Epithelial cell of prostate (primary cell): ENCODE results near the gene ANKRD45.
"Not testable (repeated sequence)": the region's sequence is repeated elsewhere in the genome, so short reads cannot be mapped to it uniquely, and the experiment has no call there.

Experiments used
- DNase-seq: peaks from one replicate; pipeline ENCODE4 v3.0.0-alpha.2; 2011; ENCODE audit warnings: low read depth, low spot score
- H3K27ac ChIP-seq: fragments of 450-650 bp; 2 replicates; pipeline ENCODE4 v1.5.1; 2017; ENCODE audit warnings: mild to moderate bottlenecking

ANKRD45 gene

GRCh38 chr1:173581383-173582079, 88.1 kb downstream of the ANKRD45 start:
- H3K27ac ChIP-seq = no peak overlapping the region
- no peak for DNase-seq

- no peak overlapping the region for H3K27ac ChIP-seq
- no peak for DNase-seq
Observed at GRCh38 chr1:173580658-173581057, 89.0 kb downstream of the ANKRD45 start.

DNA sequence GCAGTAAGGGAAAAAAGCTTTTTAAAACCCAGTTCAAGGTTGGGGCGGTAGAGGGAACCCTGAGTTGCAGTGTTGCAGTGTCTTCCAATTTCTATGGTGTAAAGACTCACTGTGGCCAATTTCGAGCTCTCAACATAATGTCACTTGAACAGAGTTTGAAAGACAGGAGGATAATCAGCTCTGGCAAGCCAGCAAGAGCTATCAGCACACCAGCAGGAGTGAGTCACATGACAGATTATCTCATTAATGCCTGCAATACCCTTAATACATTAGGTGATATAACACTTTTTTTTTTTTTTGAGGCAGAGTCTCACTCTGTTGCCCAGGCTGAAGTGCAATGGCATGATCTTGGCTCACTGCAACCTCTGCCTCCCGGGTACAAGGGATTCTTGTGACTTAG, 89.6 kb downstream of the ANKRD45 start:
- DNase-seq = no peak
- H3K27ac ChIP-seq = no peak overlapping the region

GRCh38 chr1:173573596-173573995, 96.1 kb downstream of the ANKRD45 start:
- H3K27ac ChIP-seq = no peak overlapping the region
- no peak for DNase-seq

DNA sequence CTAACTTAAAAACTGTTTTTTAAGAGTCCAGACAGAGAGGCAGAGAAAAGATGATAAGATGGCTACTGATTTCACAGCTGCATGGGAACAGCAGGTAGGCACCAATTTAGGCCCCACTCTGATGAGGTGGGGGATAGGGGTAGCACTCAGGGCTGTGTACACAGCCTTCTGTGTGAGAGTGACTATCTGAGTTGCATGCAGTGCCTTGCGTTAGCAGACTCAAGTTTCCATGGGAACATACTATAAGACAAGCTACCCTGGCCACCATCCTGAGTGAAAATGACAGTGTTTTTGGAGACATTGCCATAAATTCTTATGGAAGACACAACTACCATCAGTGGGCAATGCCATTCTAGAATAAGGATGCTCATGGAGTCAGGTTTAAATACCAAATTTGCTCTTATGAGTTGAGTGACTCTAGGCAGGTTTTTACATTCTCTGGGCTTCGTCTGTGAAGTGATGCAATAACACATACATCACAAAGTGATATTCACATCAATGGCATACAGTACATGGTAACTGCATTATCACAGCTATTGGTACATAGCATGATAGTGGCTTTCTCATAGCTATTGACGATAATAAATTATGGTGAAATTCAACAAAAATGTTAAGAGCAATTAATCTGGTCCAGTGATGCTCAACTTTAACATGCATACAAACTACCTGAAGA, 97.3 kb downstream of the ANKRD45 start:
- no peak for DNase-seq
- no peak overlapping the region for H3K27ac ChIP-seq

GRCh38 chr1:173570370-173571007, 99.2 kb downstream of the ANKRD45 start:
- DNase-seq = no peak
- no peak overlapping the region for H3K27ac ChIP-seq

DNA sequence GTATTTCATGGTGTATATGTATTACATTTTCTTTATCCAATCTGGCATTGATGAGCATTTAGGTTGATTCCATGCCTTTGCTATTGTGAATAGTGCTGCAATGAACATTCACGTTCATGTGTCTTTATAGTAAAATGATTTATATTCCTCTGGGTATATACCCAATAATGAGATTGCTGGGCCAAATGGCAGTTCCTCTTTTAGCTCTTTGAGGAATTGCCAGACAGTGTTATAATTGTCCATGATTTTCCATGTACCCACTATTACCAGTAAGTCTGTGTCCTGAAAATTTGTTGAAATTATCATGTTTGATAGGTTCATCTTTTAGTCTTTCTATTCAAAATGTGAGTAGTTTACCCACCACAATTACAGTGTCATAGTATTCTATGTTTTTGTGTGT, 101.2 kb downstream of the ANKRD45 start:
- DNase-seq = no peak
- no peak overlapping the region for H3K27ac ChIP-seq

- not testable (repeated sequence) for DNase-seq, H3K27ac ChIP-seq
Observed at GRCh38 chr1:173563846-173564245, 105.8 kb downstream of the ANKRD45 start.

DNA sequence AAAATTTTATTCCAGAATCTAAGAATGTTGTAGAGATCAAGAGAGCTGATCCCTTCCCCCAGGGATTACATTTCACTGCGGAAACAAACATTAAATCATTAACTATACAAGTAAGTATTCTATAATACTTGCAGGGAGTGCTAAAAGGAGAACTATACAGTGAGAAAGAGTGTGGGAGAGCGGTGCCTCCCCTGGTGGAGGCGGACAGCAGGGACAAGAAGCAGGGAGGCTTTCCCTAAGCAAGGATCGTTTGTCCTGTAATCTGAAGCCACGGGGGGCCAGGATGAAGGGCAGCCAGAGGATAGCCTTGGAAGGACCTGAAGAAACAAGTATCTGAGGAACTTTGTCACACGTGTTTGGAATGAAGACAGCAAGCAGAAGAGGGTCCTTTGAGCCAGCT, 106.8 kb downstream of the ANKRD45 start:
- DNase-seq = no peak
- H3K27ac ChIP-seq = no peak overlapping the region

- DNase-seq = no peak
- H3K27ac ChIP-seq = no peak overlapping the region
Observed at GRCh38 chr1:173561263-173561662, 108.4 kb downstream of the ANKRD45 start.

DNA sequence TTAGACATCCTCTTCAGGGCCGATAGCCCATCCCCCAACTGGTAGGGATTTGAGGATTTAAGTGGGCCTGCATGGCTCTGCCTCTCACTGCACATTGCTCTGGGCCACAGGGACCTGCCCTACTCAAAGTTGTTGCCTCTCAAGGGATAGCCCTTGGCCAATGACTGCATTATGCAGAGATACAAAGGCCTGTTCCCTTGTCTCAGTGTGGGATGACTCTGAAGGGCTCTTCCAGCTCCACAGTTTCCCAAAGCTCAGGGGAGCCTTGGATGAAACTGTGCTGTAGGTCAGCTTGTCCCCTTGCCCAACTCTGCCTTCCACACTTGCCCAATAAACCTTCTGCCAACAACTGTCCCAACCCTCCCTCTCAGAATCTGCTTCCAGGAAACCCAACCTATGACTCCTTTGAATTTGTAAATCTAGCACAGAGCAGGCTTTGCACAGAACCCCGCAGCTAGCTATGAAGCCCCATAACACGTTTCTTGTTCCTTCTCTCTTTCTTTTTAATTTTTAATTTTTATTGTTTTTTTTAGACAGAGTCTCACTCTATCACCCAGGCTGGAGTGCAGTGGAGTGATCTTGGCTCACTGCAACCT, 109.3 kb downstream of the ANKRD45 start:
- no peak overlapping the region for H3K27ac ChIP-seq
- no peak for DNase-seq
